ENCODE data around the gene CACNA1S. TPM values are rescaled to one million over a fixed set of nuclear protein-coding genes. Genes with fewer than 3 reads are reported as not detected.
A peak's percentile ranks its signal among the peaks of the same experiment; 100 is the strongest.

Gene CACNA1S
- polyA plus RNA-seq, 1 experiment = not detected

DNA sequence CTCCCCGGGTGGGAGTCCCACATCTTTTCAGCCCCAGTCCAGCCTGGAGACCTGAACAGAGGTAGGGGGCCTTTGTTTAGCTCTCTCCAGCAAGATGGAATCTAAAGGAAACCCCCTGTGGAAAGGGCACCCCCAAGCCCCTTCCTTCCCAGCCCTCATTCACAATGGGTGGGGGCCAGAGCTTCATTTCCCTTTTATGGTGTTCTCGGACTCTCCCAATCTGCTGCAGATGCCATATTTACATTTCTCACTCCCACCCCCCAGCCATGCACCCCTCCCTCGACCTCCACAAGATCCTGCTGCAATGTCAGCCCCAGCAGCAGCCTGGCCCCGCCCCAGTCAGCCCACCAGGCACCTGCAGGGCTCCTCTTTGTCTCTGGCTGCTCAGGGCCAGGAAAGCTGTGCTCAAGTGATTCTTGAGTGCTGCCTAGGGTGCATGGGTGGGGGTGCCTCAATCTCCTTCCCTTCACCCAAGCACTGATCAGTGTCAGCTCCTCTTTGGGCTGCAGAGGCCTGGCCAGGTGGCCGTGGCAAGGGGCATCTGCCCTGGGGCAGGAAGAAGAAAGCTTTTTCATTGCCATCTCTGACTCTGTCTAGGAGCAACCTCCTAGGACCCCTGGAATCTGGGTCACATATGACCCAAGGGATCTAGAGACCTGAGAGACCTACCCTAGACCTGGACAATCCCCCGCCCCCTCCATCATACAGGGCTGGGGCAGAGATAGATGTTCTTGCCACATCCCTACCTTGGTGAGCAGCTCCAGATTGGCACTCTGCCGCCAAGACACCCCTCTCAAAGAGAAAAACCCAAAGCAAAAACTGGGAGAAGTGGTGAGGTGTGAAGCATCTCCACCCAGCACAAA is 90.4 kb downstream of the CACNA1S start:
- TF ChIP-seq, protein P1, sequence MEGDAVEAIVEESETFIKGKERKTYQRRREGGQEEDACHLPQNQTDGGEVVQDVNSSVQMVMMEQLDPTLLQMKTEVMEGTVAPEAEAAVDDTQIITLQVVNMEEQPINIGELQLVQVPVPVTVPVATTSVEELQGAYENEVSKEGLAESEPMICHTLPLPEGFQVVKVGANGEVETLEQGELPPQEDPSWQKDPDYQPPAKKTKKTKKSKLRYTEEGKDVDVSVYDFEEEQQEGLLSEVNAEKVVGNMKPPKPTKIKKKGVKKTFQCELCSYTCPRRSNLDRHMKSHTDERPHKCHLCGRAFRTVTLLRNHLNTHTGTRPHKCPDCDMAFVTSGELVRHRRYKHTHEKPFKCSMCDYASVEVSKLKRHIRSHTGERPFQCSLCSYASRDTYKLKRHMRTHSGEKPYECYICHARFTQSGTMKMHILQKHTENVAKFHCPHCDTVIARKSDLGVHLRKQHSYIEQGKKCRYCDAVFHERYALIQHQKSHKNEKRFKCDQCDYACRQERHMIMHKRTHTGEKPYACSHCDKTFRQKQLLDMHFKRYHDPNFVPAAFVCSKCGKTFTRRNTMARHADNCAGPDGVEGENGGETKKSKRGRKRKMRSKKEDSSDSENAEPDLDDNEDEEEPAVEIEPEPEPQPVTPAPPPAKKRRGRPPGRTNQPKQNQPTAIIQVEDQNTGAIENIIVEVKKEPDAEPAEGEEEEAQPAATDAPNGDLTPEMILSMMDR (IDR thresholded peaks at IDR 0.05; ENCODE audit: low read depth, low read length) = no peak
- DNase-seq (ENCODE audit: low read depth, low spot score) = no peak
- H3K4me3 ChIP-seq (ENCODE audit: low read depth, low read length) = no peak overlapping the region
- H3K27ac ChIP-seq (ENCODE audit: low read depth, low read length) = no peak overlapping the region
- H3K9me3 ChIP-seq (ENCODE audit: control insufficient read depth, insufficient read depth, low read length) = no peaks in the 10 kb centered on the region
- H3K27me3 ChIP-seq (ENCODE audit: control insufficient read depth, insufficient read depth, low read length) = peaks cover 9% of the 10 kb centered on the region
- POLR2A ChIA-PET = interaction anchor here (0.6 to 0.7 kb wide), 2 partner anchors 16 to 37 kb away, joined by 3 to 6 read pairs; no protein-coding TSS in a partner anchor
- CTCF ChIA-PET = interaction anchor here (0.6 to 1.9 kb wide), 7 partner anchors 42 to 268 kb away, joined by 3 to 10 read pairs (median 4); no protein-coding TSS in a partner anchor

DNA sequence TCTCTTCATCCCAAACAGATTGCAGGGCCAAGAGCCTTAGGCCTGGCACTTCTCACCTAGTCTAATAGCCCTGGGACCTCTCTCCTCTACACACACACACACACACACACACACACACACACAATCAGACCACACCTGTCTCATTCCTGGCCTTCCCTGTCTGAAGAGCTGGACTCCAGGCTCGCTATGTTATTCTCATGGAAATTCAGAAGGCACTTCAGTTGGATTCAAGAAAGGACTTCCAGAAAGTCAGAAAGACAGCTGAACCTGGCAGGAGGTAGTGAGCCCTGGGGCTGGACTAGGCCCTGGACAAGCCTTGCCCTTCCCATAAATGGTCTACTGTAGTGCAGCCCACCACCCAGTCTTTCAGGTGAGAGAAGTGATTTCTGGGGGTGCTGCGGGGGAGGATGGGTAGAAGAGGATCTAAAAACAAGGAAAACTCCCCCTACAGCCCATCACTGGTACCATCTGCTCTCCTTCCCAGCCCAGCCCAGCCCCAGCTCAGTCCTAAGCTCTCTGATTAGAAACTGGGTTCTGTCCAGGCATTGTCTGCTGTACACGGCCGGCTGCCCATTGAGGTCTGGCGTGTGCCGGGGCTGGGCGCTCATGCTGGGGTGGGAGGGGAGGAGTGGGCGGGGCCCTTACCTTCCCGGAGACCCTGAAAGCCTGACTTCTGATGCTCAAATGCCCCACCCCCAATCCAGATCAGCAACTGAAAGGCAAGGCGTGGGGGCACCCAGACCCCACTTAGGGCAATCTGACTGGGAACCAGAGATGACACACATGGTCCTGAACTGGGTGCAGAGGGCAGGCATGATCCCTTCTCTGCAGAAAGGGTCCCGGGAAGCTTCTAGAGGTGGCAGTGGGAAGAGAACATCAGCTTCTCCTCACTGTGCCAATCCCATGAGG is 91.3 kb downstream of the CACNA1S start:
- Histone ChIP-seq H3K9me3 (ENCODE audit: control insufficient read depth, insufficient read depth, low read length) (no peaks in the 10 kb centered on the region), H3K27ac (ENCODE audit: low read depth, low read length) (no peak overlapping the region), H3K4me3 (ENCODE audit: low read depth, low read length) (no peak overlapping the region), H3K27me3 (ENCODE audit: control insufficient read depth, insufficient read depth, low read length) (peaks cover 16% of the 10 kb centered on the region)
- CTCF ChIA-PET = interaction anchor here (0.5 to 1.9 kb wide), 9 partner anchors 11 to 93 kb away, joined by 3 to 10 read pairs (median 5); no protein-coding TSS in a partner anchor
- POLR2A ChIA-PET = interaction anchor here (0.7 kb wide), 1 partner anchor 36 kb away, joined by 6 read pairs; no protein-coding TSS in a partner anchor
- DNase-seq (ENCODE audit: low read depth, low spot score) = no peak
- TF ChIP-seq, protein P1 (IDR thresholded peaks at IDR 0.05; ENCODE audit: low read depth, low read length) = peak; percentile 41

DNA sequence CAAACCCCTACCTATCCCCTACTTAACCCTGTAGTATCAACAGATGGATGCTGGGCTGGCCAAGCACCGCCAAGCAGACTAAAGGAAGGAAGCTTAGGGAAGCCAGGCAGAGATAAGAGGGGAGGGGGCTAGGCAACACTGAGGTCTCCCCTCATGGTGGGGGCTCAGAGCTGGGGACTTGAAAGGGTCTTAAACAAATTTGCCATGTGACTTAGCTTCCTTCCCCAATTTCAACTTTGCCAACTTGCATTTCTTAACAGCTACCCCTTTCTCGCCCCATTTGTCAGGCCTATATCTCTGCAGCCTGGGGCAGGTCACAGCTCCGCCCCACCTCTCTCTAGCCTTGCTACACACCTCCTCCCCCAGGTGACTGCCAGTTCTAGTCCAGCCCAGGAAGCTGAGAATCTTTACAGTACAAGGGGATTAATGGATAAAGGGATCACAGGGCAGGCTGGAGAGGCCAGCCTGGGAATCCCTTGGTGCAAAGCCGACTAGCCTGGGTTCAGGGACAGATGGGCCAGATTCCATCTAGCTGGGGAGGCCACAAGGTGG is 92.1 kb downstream of the CACNA1S start:
- POLR2A ChIA-PET = no interaction called here
- no peak overlapping the region for H3K27ac ChIP-seq (ENCODE audit: low read depth, low read length)
- TF ChIP-seq, protein P1 (IDR thresholded peaks at IDR 0.05; ENCODE audit: low read depth, low read length) = no peak

DNA sequence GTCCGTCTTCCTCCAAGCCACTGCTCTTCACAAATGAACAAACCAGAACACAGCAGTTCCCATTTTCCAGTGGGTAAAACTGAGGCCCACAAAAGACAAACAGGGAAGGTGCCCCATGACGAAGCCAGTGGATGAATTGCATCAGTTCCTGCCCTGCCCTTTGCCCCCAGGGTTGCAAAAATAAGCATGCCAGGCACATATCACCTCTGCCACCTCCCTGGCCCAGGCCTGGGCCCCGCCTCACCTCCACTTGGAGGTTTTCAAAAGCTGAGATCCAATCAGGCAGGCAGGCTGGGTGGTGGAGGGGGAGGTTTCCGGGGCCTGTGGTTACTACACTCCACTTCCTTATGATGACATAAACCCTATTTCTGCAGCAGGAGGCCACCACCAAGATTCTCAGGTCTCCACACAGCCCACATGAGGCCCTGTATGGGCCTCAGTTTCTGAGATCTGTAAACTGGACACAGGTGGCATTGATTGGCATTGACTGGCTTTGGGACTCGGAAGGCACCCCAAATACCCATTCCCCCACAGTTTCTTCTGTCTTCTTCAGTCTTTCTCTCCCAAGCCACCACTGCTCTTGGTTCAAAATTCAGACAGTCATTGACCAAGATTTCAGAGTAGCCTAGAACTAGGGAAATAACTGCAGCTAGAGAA is 92.8 kb downstream of the CACNA1S start:
- DNase-seq (ENCODE audit: low read depth, low spot score) = no peak
- ChIA-PET POLR2A (no interaction called here), CTCF (interaction anchor here (0.7 to 1.9 kb wide), 5 partner anchors 37 to 94 kb away, joined by 3 to 10 read pairs (median 7); no protein-coding TSS in a partner anchor)
- Histone ChIP-seq H3K9me3 (ENCODE audit: control insufficient read depth, insufficient read depth, low read length) (no peaks in the 10 kb centered on the region), H3K4me3 (ENCODE audit: low read depth, low read length) (no peak overlapping the region), H3K27ac (ENCODE audit: low read depth, low read length) (no peak overlapping the region), H3K27me3 (ENCODE audit: control insufficient read depth, insufficient read depth, low read length) (peaks cover 23% of the 10 kb centered on the region)
- TF ChIP-seq, protein P1 (IDR thresholded peaks at IDR 0.05; ENCODE audit: low read depth, low read length) = no peak

More for the DNA sequence above, 92.1 kb downstream of the CACNA1S start:
- no peak overlapping the region for H3K4me3 ChIP-seq (ENCODE audit: low read depth, low read length)
- H3K27me3 ChIP-seq (ENCODE audit: control insufficient read depth, insufficient read depth, low read length) = peaks cover 21% of the 10 kb centered on the region
- CTCF ChIA-PET = interaction anchor here (0.5 to 1.9 kb wide), 6 partner anchors 10 to 94 kb away, joined by 3 to 10 read pairs (median 6); no protein-coding TSS in a partner anchor
- DNase-seq (ENCODE audit: low read depth, low spot score) = no peak
- H3K9me3 ChIP-seq (ENCODE audit: control insufficient read depth, insufficient read depth, low read length) = no peaks in the 10 kb centered on the region

Measured in AG04450 (cell line).